Measurements from ENCODE around the gene DDRGK1.

DNA sequence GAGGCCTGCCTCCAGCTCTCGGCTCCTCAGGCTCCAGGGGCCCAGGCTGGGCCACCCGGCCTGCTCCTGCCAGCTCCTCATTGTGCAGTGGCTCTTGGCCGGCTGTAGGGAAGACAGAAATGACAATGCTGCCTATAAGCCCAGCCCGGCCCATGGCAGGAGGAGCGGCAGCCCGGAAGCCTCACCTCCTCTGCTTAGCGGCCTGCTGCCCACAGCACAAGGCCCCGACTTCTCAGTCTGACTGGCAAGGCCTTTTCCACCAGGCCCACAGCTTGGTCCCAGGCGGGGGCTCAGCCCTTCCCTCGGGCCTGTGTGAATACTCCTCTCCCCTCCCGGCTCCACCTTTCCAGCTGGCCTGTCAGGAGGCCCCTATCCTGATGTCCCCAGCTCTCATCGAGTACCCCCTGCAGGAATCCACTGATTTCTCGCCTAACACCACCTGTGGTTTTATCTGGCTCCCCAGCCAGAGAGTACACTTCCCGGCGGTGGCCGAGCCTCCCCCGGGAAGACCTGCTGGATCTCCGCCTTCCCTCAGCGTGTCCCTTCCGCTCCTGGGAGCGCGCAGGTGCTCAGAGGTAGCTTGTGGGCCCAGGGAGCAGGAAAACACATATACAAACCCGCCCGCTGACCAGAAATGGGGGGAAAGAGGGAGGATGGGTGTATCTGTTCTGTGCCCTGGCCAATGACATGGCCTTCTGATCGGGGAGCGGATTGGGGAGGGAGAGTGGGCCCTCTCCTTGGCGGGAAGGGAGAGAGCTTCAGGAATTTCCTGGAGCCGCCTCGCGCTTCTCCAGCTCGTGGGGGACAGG lies 963 bp downstream of the DDRGK1 start:
- TF ChIP-seq, protein P1, sequence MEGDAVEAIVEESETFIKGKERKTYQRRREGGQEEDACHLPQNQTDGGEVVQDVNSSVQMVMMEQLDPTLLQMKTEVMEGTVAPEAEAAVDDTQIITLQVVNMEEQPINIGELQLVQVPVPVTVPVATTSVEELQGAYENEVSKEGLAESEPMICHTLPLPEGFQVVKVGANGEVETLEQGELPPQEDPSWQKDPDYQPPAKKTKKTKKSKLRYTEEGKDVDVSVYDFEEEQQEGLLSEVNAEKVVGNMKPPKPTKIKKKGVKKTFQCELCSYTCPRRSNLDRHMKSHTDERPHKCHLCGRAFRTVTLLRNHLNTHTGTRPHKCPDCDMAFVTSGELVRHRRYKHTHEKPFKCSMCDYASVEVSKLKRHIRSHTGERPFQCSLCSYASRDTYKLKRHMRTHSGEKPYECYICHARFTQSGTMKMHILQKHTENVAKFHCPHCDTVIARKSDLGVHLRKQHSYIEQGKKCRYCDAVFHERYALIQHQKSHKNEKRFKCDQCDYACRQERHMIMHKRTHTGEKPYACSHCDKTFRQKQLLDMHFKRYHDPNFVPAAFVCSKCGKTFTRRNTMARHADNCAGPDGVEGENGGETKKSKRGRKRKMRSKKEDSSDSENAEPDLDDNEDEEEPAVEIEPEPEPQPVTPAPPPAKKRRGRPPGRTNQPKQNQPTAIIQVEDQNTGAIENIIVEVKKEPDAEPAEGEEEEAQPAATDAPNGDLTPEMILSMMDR (conservative IDR thresholded peaks at IDR 0.05; ENCODE audit: low read depth, low read length) = no peak
- TF ChIP-seq POLR2A (IDR thresholded peaks at IDR 0.05; ENCODE audit: low read depth, low read length) (no peak), MXI1 (IDR thresholded peaks at IDR 0.05; ENCODE audit: borderline replicate concordance, low read depth, low read length) (no peak), RAD21 (IDR thresholded peaks at IDR 0.05; ENCODE audit: low read length) (no peak), CEBPB (IDR thresholded peaks at IDR 0.05; ENCODE audit: low read depth, low read length) (no peak), BHLHE40 (IDR thresholded peaks at IDR 0.05; ENCODE audit: low read depth, low read length) (no peak), SMC3 (IDR thresholded peaks at IDR 0.05; ENCODE audit: low read depth, low read length) (no peak), MAZ (IDR thresholded peaks at IDR 0.05; ENCODE audit: borderline replicate concordance, low read depth, low read length) (peak; percentile 32; the same call in 1 of the 2 replicates), FOS (IDR thresholded peaks at IDR 0.05; ENCODE audit: low read depth, low read length) (no peak), MAFK (IDR thresholded peaks at IDR 0.05; ENCODE audit: low read depth, low read length) (no peak)
- TF ChIP-seq, protein P2, sequence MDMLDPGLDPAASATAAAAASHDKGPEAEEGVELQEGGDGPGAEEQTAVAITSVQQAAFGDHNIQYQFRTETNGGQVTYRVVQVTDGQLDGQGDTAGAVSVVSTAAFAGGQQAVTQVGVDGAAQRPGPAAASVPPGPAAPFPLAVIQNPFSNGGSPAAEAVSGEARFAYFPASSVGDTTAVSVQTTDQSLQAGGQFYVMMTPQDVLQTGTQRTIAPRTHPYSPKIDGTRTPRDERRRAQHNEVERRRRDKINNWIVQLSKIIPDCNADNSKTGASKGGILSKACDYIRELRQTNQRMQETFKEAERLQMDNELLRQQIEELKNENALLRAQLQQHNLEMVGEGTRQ (IDR thresholded peaks at IDR 0.05; ENCODE audit: low read depth, low read length) = no peak
- TF ChIP-seq, protein P3, sequence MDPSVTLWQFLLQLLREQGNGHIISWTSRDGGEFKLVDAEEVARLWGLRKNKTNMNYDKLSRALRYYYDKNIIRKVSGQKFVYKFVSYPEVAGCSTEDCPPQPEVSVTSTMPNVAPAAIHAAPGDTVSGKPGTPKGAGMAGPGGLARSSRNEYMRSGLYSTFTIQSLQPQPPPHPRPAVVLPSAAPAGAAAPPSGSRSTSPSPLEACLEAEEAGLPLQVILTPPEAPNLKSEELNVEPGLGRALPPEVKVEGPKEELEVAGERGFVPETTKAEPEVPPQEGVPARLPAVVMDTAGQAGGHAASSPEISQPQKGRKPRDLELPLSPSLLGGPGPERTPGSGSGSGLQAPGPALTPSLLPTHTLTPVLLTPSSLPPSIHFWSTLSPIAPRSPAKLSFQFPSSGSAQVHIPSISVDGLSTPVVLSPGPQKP (IDR thresholded peaks at IDR 0.05; ENCODE audit: borderline replicate concordance, low read depth, low read length) = no peak

Measured in IMR-90 (cell line).